H9 (cell line): ENCODE results near the gene FAM53B. TPM values are rescaled to one million over a fixed set of nuclear protein-coding genes. Genes with fewer than 3 reads are reported as not detected.

Source experiments
- DNase-seq: peaks from one replicate; pipeline ENCODE4 v3.0.0-alpha.2; 2017
- H2AFZ ChIP-seq: one replicate; pipeline ENCODE4 v1.6.1; 2013; ENCODE audit warnings: mild to moderate bottlenecking, low read length, control low read depth, moderate library complexity
- H2AK5ac ChIP-seq: 2 replicates; pipeline ENCODE4 v1.6.1; 2013; ENCODE audit warnings: low read length, control low read depth, mixed read lengths; ENCODE audit not compliant: insufficient read length
- H2BK120ac ChIP-seq: one replicate; pipeline ENCODE4 v1.6.1; 2013; ENCODE audit warnings: low read depth, mild to moderate bottlenecking, low read length, control low read depth, inconsistent platforms; ENCODE audit not compliant: poor library complexity, severe bottlenecking
- H2BK12ac ChIP-seq: 2 replicates; pipeline ENCODE4 v1.6.1; 2013; ENCODE audit warnings: low read length, control low read depth, mixed read lengths, low read depth; ENCODE audit not compliant: insufficient read length
- H2BK15ac ChIP-seq: 2 replicates; pipeline ENCODE4 v1.6.1; 2013; ENCODE audit warnings: low read depth, low read length, control low read depth
- H2BK20ac ChIP-seq: one replicate; pipeline ENCODE4 v1.6.1; 2013; ENCODE audit warnings: low read depth, mild to moderate bottlenecking, low read length, control low read depth, inconsistent platforms; ENCODE audit not compliant: poor library complexity, severe bottlenecking
- H2BK5ac ChIP-seq: 2 replicates; pipeline ENCODE4 v1.6.1; 2013; ENCODE audit warnings: low read length, control low read depth, mixed read lengths; ENCODE audit not compliant: insufficient read length
- H3K14ac ChIP-seq: 2 replicates; pipeline ENCODE4 v1.6.1; 2013; ENCODE audit warnings: low read length, control low read depth; ENCODE audit not compliant: insufficient read depth
- H3K18ac ChIP-seq: 2 replicates; pipeline ENCODE4 v1.6.1; 2013; ENCODE audit warnings: low read depth, mild to moderate bottlenecking, mixed read lengths, low read length, control low read depth; ENCODE audit not compliant: insufficient read length
- H3K23ac ChIP-seq: 2 replicates; pipeline ENCODE4 v1.6.1; 2013; ENCODE audit warnings: low read length, control low read depth, mixed read lengths, low read depth; ENCODE audit not compliant: insufficient read length
- H3K23me2 ChIP-seq: 2 replicates; pipeline ENCODE4 v1.6.1; 2013; ENCODE audit warnings: low read depth, mild to moderate bottlenecking, mixed read lengths, low read length, control low read depth; ENCODE audit not compliant: insufficient read length, poor library complexity, severe bottlenecking
- H3K27ac ChIP-seq: 2 replicates; pipeline ENCODE4 v1.5.1; 2013; ENCODE audit warnings: low read length, control low read depth, mixed read lengths, low read depth; ENCODE audit not compliant: insufficient read length
- H3K27me3 ChIP-seq: 2 replicates; pipeline ENCODE4 v1.6.1; 2013; ENCODE audit warnings: low read length, control low read depth, inconsistent platforms; ENCODE audit not compliant: insufficient read depth
- H3K4ac ChIP-seq: 2 replicates; pipeline ENCODE4 v1.6.1; 2013; ENCODE audit warnings: low read depth, mild to moderate bottlenecking, control low read depth, inconsistent platforms, low read length, moderate library complexity
- H3K4me1 ChIP-seq: 2 replicates; pipeline ENCODE4 v1.6.1; 2013; ENCODE audit warnings: low read length, control low read depth, inconsistent platforms; ENCODE audit not compliant: insufficient read depth
- H3K4me2 ChIP-seq: 2 replicates; pipeline ENCODE4 v1.6.1; 2013; ENCODE audit warnings: low read length, control low read depth, mixed read lengths; ENCODE audit not compliant: insufficient read length, insufficient read depth
- H3K56ac ChIP-seq: 2 replicates; pipeline ENCODE4 v1.6.1; 2013; ENCODE audit warnings: low read depth, mild to moderate bottlenecking, mixed read lengths, low read length, control low read depth; ENCODE audit not compliant: insufficient read length
- H3K79me1 ChIP-seq: 2 replicates; pipeline ENCODE4 v1.6.1; 2013; ENCODE audit warnings: low read depth, mild to moderate bottlenecking, moderate library complexity, low read length, control low read depth, inconsistent platforms; ENCODE audit not compliant: insufficient read depth, poor library complexity, severe bottlenecking
- H3K79me2 ChIP-seq: 2 replicates; pipeline ENCODE4 v1.6.1; 2013; ENCODE audit warnings: low read length, control low read depth, inconsistent platforms; ENCODE audit not compliant: insufficient read depth
- H3K9ac ChIP-seq: 2 replicates; pipeline ENCODE4 v1.6.1; 2013; ENCODE audit warnings: low read length, control low read depth, mixed read lengths; ENCODE audit not compliant: insufficient read length; ENCODE audit errors: extremely low read depth
- H3K9me3 ChIP-seq: one replicate; pipeline ENCODE4 v1.6.1; 2013; ENCODE audit warnings: low read depth, low read length, inconsistent platforms; ENCODE audit not compliant: control insufficient read depth
- H3T11ph ChIP-seq: one replicate; pipeline ENCODE4 v1.6.1; 2013; ENCODE audit warnings: mild to moderate bottlenecking, low read length, control low read depth, inconsistent platforms
- H4K20me1 ChIP-seq: one replicate; pipeline ENCODE4 v1.6.1; 2013; ENCODE audit not compliant: control insufficient read depth, insufficient read length, insufficient read depth
- H4K5ac ChIP-seq: 2 replicates; pipeline ENCODE4 v1.6.1; 2013; ENCODE audit warnings: low read depth, mild to moderate bottlenecking, mixed read lengths, low read length, control low read depth; ENCODE audit not compliant: insufficient read length
- H4K8ac ChIP-seq: replicated peaks from 2 replicates; pipeline ENCODE4 v1.6.1; 2013; ENCODE audit warnings: low read length, control low read depth, mixed read lengths, low read depth; ENCODE audit not compliant: insufficient read length
- H4K91ac ChIP-seq: 2 replicates; pipeline ENCODE4 v1.6.1; 2013; ENCODE audit warnings: low read depth, mild to moderate bottlenecking, moderate library complexity, mixed read lengths, low read length, control low read depth; ENCODE audit not compliant: insufficient read length
- H3K27ac Mint-ChIP-seq, 3 experiments: 2 replicates in 2 of 3; 3 replicates in 1 of 3; pipeline ENCODE4 v1.8.0; 2020 to 2021; ENCODE audit warnings: mixed read lengths in 3 of 3, mild to moderate bottlenecking in 1 of 3, moderate library complexity in 1 of 3
- H3K27me3 Mint-ChIP-seq: 2 replicates; pipeline ENCODE4 v1.8.0; 2021; ENCODE audit warnings: low read depth, mild to moderate bottlenecking, moderate library complexity, mixed read lengths
- H3K36me3 Mint-ChIP-seq, 3 experiments: 2 replicates in 2 of 3; 3 replicates in 1 of 3; pipeline ENCODE4 v1.8.0; 2020 to 2021; ENCODE audit warnings: low read depth in 3 of 3, mixed read lengths in 3 of 3; ENCODE audit not compliant: insufficient read depth in 1 of 3
- H3K4me1 Mint-ChIP-seq, 2 experiments: 2 replicates each; pipeline ENCODE4 v1.8.0; 2020; ENCODE audit warnings: mixed read lengths in 2 of 2
- H3K4me3 Mint-ChIP-seq, 2 experiments: 2 replicates in 1 of 2; 3 replicates in 1 of 2; pipeline ENCODE4 v1.8.0; 2020 to 2021; ENCODE audit warnings: mild to moderate bottlenecking in 2 of 2, mixed read lengths in 2 of 2, moderate library complexity in 1 of 2
- H3K9me3 Mint-ChIP-seq, 2 experiments: 2 replicates in 1 of 2; 3 replicates in 1 of 2; pipeline ENCODE4 v1.8.0; 2020; ENCODE audit warnings: mild to moderate bottlenecking in 2 of 2, mixed read lengths in 2 of 2, moderate library complexity in 1 of 2
- WGBS: extraction: QIAGEN DNeasy Blood & Tissue Kit; methylation state at CpG from one replicate; pipeline ENCODE4 v1.1.7; 2013; ENCODE audit warnings: missing lambda C conversion rate, low lambda C conversion rate, mixed read lengths; ENCODE audit not compliant: insufficient read length; ENCODE audit errors: extremely low coverage; 5-methylcytosine and 5-hydroxymethylcytosine counted together
- total RNA-seq: library from RNA; stranded (reverse); gene quantifications from 2 replicates; pipeline ENCODE4 v1.2.1, GENCODE V29; 2021
- TF ChIP-seq, protein P1 (sequence below): fragments of 200-600 bp; sonication (generic); conservative IDR thresholded peaks from 3 replicates; pipeline ENCODE4 v1.8.0; 2021; ENCODE audit warnings: antibody characterized with exemption, mild to moderate bottlenecking

FAM53B gene
- total RNA-seq, 1 experiment from 2014 or later = 11.5 TPM

DNA sequence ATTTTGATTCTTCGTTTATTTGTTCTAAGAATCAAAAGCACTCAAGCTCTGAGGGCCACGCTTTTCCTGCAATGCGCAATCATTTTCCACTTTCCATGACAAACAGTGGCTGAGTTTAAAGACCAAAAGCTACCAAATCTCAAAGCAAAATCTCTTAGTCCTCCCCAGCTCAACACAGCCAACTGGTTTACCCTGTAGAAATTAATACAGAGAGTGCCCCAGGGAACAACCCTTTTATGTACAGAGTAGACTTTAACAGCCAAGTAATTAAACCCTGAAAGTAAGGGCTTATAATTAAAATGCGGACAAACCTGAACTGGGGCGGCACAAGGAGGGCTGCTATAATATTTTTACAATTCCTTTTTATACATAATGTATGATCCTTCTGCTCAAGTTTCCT, 53.2 kb downstream of the FAM53B start:
- Histone ChIP-seq H2BK20ac (no peak overlapping the region), H3K4me2 (no peak overlapping the region), H3K27ac (no peak overlapping the region), H2BK5ac (no peak overlapping the region), H4K91ac (no peak overlapping the region), H3K23me2 (no peaks in the 10 kb centered on the region), H4K20me1 (no peaks in the 10 kb centered on the region), H2BK120ac (no peak overlapping the region), H3T11ph (no peak overlapping the region), H2BK12ac (no peak overlapping the region), H2BK15ac (no peak overlapping the region), H3K79me2 (no peaks in the 10 kb centered on the region), H3K9ac (no peak overlapping the region), H2AK5ac (no peak overlapping the region), H3K9me3 (no peaks in the 10 kb centered on the region), H2AFZ (no peak overlapping the region), H4K5ac (no peak overlapping the region), H3K14ac (no peak overlapping the region), H3K4ac (no peak overlapping the region), H3K18ac (no peak overlapping the region), H3K56ac (no peak overlapping the region), H3K4me1 (no peaks in the 10 kb centered on the region), H3K79me1 (no peaks in the 10 kb centered on the region), H3K23ac (no peak overlapping the region), H3K27me3 (no peaks in the 10 kb centered on the region), H4K8ac (no peak overlapping the region)
- no CpG with 5 or more reads among the region's 5 CpGs for WGBS
- H3K4me3 Mint-ChIP-seq = no peak overlapping the region
- peaks cover 18 to 32% of the 10 kb centered on the region in 2 experiments for H3K4me1 Mint-ChIP-seq
- no peaks in the 10 kb centered on the region for H3K27me3 Mint-ChIP-seq
- TF ChIP-seq, protein P1, sequence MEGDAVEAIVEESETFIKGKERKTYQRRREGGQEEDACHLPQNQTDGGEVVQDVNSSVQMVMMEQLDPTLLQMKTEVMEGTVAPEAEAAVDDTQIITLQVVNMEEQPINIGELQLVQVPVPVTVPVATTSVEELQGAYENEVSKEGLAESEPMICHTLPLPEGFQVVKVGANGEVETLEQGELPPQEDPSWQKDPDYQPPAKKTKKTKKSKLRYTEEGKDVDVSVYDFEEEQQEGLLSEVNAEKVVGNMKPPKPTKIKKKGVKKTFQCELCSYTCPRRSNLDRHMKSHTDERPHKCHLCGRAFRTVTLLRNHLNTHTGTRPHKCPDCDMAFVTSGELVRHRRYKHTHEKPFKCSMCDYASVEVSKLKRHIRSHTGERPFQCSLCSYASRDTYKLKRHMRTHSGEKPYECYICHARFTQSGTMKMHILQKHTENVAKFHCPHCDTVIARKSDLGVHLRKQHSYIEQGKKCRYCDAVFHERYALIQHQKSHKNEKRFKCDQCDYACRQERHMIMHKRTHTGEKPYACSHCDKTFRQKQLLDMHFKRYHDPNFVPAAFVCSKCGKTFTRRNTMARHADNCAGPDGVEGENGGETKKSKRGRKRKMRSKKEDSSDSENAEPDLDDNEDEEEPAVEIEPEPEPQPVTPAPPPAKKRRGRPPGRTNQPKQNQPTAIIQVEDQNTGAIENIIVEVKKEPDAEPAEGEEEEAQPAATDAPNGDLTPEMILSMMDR = no peak
- no peak overlapping the region for H3K27ac Mint-ChIP-seq
- DNase-seq = no peak
- no peaks in the 10 kb centered on the region for H3K9me3 Mint-ChIP-seq
- peaks cover 0 to 20% (median 5%) of the 10 kb centered on the region in 3 experiments; a peak in 6 of 7 replicates for H3K36me3 Mint-ChIP-seq
